Lower leg skin (tissue), 3 donors: ENCODE results near the gene F13A1.

Experiments used
- POLR2A ChIP-seq, 2 donors: fragments of 450-650 bp; IDR thresholded peaks; one replicate each; pipeline ENCODE4 v1.6.1; 2016 to 2017; ENCODE audit warnings: antibody characterized with exemption in 2 of 2, mild to moderate bottlenecking in 1 of 2, moderate library complexity in 1 of 2
- TF ChIP-seq, protein P1 (sequence below), 3 donors: fragments of 450-650 bp; IDR thresholded peaks; one replicate each; pipeline ENCODE4 v1.5.1; 2016; ENCODE audit warnings: antibody characterized with exemption in 3 of 3, mild to moderate bottlenecking in 3 of 3, moderate library complexity in 2 of 3

DNA sequence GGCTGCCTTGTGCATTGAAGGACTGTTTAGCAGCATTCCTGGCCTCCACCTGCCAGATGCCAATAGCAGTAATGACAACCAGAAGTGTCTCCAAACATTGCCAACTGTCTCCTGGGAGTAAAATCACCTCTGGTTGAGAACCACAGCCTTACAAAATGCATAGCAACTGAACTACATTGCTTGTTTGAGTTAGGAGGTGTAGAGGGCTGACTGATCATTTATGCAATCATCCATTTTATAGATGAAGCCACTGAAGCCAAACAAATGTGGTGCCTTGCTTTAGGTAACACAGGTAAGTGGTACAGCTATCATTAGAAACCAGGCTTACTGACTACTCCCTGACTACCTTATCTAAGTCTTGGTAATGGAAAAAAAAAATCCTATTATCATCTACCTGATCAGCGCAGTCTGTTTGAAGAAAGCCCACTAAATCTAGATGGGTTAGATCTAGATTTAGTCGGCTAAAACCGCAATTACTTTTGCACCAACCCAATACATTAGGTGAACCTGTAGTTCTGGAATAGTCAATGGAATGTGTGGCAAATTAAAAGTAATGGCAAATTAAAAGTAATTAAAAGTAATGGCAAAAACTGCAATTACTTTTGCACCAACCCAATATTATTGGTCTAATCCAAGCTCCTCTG is 47.7 kb upstream of the F13A1 start:
- no peak for TF ChIP-seq POLR2A (IDR thresholded peaks at IDR 0.05)
- TF ChIP-seq, protein P1, sequence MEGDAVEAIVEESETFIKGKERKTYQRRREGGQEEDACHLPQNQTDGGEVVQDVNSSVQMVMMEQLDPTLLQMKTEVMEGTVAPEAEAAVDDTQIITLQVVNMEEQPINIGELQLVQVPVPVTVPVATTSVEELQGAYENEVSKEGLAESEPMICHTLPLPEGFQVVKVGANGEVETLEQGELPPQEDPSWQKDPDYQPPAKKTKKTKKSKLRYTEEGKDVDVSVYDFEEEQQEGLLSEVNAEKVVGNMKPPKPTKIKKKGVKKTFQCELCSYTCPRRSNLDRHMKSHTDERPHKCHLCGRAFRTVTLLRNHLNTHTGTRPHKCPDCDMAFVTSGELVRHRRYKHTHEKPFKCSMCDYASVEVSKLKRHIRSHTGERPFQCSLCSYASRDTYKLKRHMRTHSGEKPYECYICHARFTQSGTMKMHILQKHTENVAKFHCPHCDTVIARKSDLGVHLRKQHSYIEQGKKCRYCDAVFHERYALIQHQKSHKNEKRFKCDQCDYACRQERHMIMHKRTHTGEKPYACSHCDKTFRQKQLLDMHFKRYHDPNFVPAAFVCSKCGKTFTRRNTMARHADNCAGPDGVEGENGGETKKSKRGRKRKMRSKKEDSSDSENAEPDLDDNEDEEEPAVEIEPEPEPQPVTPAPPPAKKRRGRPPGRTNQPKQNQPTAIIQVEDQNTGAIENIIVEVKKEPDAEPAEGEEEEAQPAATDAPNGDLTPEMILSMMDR (IDR thresholded peaks at IDR 0.05): no peak
